CD14-positive monocyte (primary cell): ENCODE results near the gene ASCL3. TPM values are rescaled to one million over a fixed set of nuclear protein-coding genes. Genes with fewer than 3 reads are reported as not detected.
"Not testable (repeated sequence)": the region's sequence is repeated elsewhere in the genome, so short reads cannot be mapped to it uniquely, and the experiment has no call there.

Source experiments
- DNase-seq, 3 donors: peaks; one replicate each; pipeline ENCODE4 v3.0.0-alpha.2; 2011 to 2022
- H2AFZ ChIP-seq: 2 replicates; pipeline ENCODE4 v1.6.0; 2012; ENCODE audit warnings: mild to moderate bottlenecking, low read depth, low read length, inconsistent platforms; ENCODE audit not compliant: insufficient read depth, poor library complexity, severe bottlenecking
- H3K27ac ChIP-seq, 2 donors: 1 replicate in 1 of 2; 2 replicates in 1 of 2; pipeline ENCODE4 v1.5.1; 2012 to 2013; ENCODE audit warnings: low read length in 2 of 2, control low read depth in 1 of 2, inconsistent platforms in 1 of 2, low read depth in 1 of 2, mild to moderate bottlenecking in 1 of 2
- H3K27me3 ChIP-seq, 2 donors: one replicate each; pipeline versions ENCODE4 v1.6.0 to v1.6.1; 2011 to 2013; ENCODE audit warnings: low read length in 2 of 2; ENCODE audit not compliant: control insufficient read depth in 2 of 2, insufficient read depth in 2 of 2
- H3K36me3 ChIP-seq, 2 donors: replicated peaks in 1 of 2; 1 replicate in 1 of 2; 2 replicates in 1 of 2; pipeline versions ENCODE4 v1.5.1 to v1.6.1; 2012 to 2013; ENCODE audit warnings: low read length in 2 of 2, control low read depth in 1 of 2, inconsistent platforms in 1 of 2, mild to moderate bottlenecking in 1 of 2; ENCODE audit not compliant: insufficient read depth in 2 of 2, control insufficient read depth in 1 of 2
- H3K4me1 ChIP-seq, 2 donors: 1 replicate in 1 of 2; 2 replicates in 1 of 2; pipeline versions ENCODE4 v1.5.1 to v1.6.1; 2012 to 2013; ENCODE audit warnings: low read length in 2 of 2, control low read depth in 1 of 2, inconsistent platforms in 1 of 2, mild to moderate bottlenecking in 1 of 2, moderate library complexity in 1 of 2; ENCODE audit not compliant: insufficient read depth in 2 of 2, control insufficient read depth in 1 of 2
- H3K4me2 ChIP-seq: replicated peaks from 2 replicates; pipeline ENCODE3; 2012; ENCODE audit warnings: low read length, moderate library complexity, mild to moderate bottlenecking; ENCODE audit not compliant: poor library complexity, severe bottlenecking; ENCODE audit errors: extremely low read depth
- H3K4me3 ChIP-seq, 3 experiments: fragments of 200-600 bp in 1 of 3; sonication (generic) in 1 of 3; replicated peaks in 1 of 3; 1 replicate in 2 of 3; 2 replicates in 1 of 3; pipeline ENCODE4 v1.5.1; 2011 to 2013; ENCODE audit warnings: low read length in 3 of 3, mild to moderate bottlenecking in 3 of 3, control low read depth in 2 of 3, low read depth in 2 of 3, inconsistent platforms in 1 of 3, moderate library complexity in 1 of 3
- H3K79me2 ChIP-seq: 2 replicates; pipeline ENCODE4 v1.6.0; 2012; ENCODE audit warnings: mild to moderate bottlenecking, control low read depth, inconsistent platforms, low read length, moderate library complexity; ENCODE audit not compliant: insufficient read depth
- H3K9ac ChIP-seq: 2 replicates; pipeline ENCODE4 v1.6.0; 2017; ENCODE audit warnings: low read length, mild to moderate bottlenecking; ENCODE audit not compliant: insufficient read depth, poor library complexity, severe bottlenecking
- H3K9me3 ChIP-seq, 2 donors: replicated peaks in 1 of 2; 1 replicate in 1 of 2; 2 replicates in 1 of 2; pipeline versions ENCODE4 v1.5.1 to v1.6.1; 2012 to 2013; ENCODE audit warnings: low read length in 2 of 2, control low read depth in 1 of 2; ENCODE audit not compliant: control insufficient read depth in 1 of 2, insufficient read depth in 1 of 2
- H4K20me1 ChIP-seq: 2 replicates; pipeline ENCODE4 v1.6.0; 2012; ENCODE audit warnings: mild to moderate bottlenecking, low read length, control low read depth, moderate library complexity; ENCODE audit not compliant: insufficient read depth
- H3K27ac Mint-ChIP-seq, 7 donors: one replicate each; pipeline ENCODE4 v1.8.0; 2020; ENCODE audit warnings: mild to moderate bottlenecking in 7 of 7, mixed read lengths in 7 of 7, moderate library complexity in 6 of 7, inconsistent platforms in 2 of 7
- H3K27me3 Mint-ChIP-seq, 3 donors: one replicate each; pipeline ENCODE4 v1.8.0; 2021 to 2022; ENCODE audit warnings: low read depth in 3 of 3, mild to moderate bottlenecking in 3 of 3, mixed read lengths in 3 of 3, moderate library complexity in 3 of 3, inconsistent platforms in 1 of 3
- H3K36me3 Mint-ChIP-seq, 2 donors: one replicate each; pipeline ENCODE4 v1.8.0; 2020; ENCODE audit warnings: mixed read lengths in 2 of 2, inconsistent platforms in 1 of 2, mild to moderate bottlenecking in 1 of 2
- H3K4me1 Mint-ChIP-seq: one replicate; pipeline ENCODE4 v1.8.0; 2020; ENCODE audit warnings: mild to moderate bottlenecking, mixed read lengths
- H3K4me3 Mint-ChIP-seq, 2 donors: one replicate each; pipeline ENCODE4 v1.8.0; 2020; ENCODE audit warnings: mild to moderate bottlenecking in 2 of 2, mixed read lengths in 2 of 2, moderate library complexity in 1 of 2
- H3K9me3 Mint-ChIP-seq, 7 donors: one replicate each; pipeline ENCODE4 v1.8.0; 2020 to 2022; ENCODE audit warnings: mixed read lengths in 7 of 7, mild to moderate bottlenecking in 6 of 7, moderate library complexity in 6 of 7, inconsistent platforms in 2 of 7
- WGBS: methylation state at CpG from one replicate; pipeline ENCODE4 v1.1.5; 2013; ENCODE audit warnings: missing lambda C conversion rate; ENCODE audit not compliant: insufficient coverage; 5-methylcytosine and 5-hydroxymethylcytosine counted together
- intact Hi-C, 2 donors: fragments of 100-400 bp; cut with micrococcal nuclease; formaldehyde crosslinking; loops; one replicate each; pipeline versions ENCODE4 v1.15.0 to v1.15.1; 2023
- polyA plus RNA-seq, 3 donors: library from polyadenylated mRNA; depleted of rRNA in 1 of 3; unstranded in 2 of 3; stranded (reverse) in 1 of 3; fragments of 300-500 nt in 2 of 3; fragments of >200 nt in 1 of 3; fragmentation: Illumina TruSeq in 2 of 3; gene quantifications; 1 replicate in 2 of 3; 2 replicates in 1 of 3; pipeline ENCODE4 v1.2.3, GENCODE V29; 2012 to 2021
- TF ChIP-seq, protein P1 (sequence below): fragments of 200-600 bp; IDR thresholded peaks from one replicate; pipeline ENCODE4 v1.8.0; 2022; ENCODE audit warnings: antibody characterized with exemption, mild to moderate bottlenecking

Gene ASCL3
- polyA plus RNA-seq, 3 donors: not detected

DNA sequence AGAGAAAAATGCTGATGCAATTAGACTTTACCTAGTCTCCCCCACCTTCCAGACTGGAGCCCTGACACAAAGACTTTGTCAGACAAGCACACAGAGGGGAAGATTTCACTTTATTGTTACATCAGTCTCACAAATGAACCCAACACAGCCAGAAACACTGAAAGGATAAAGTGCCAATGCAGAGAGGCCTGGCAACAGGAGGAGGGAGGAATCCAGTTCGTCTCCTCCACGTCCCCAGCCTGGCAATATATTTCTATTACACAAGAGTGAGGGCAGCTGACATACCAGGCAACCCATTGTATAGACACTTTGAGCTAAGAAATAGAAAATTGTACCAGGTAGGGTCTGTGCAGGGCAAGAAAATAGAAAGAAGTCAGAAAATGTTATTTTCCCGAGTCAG is 37.7 kb upstream of the ASCL3 start:
- Histone ChIP-seq H2AFZ (no peak overlapping the region), H3K9ac (no peak overlapping the region), H3K27me3 (no peaks in the 10 kb centered on the region), H4K20me1 (no peaks in the 10 kb centered on the region), H3K27ac (no peak overlapping the region), H3K4me2 (no peak overlapping the region), H3K79me2 (no peaks in the 10 kb centered on the region), H3K4me3 (no peak overlapping the region), H3K36me3 (no peaks in the 10 kb centered on the region), H3K9me3 (no peaks in the 10 kb centered on the region), H3K4me1 (no peaks in the 10 kb centered on the region)
- TF ChIP-seq, protein P1, sequence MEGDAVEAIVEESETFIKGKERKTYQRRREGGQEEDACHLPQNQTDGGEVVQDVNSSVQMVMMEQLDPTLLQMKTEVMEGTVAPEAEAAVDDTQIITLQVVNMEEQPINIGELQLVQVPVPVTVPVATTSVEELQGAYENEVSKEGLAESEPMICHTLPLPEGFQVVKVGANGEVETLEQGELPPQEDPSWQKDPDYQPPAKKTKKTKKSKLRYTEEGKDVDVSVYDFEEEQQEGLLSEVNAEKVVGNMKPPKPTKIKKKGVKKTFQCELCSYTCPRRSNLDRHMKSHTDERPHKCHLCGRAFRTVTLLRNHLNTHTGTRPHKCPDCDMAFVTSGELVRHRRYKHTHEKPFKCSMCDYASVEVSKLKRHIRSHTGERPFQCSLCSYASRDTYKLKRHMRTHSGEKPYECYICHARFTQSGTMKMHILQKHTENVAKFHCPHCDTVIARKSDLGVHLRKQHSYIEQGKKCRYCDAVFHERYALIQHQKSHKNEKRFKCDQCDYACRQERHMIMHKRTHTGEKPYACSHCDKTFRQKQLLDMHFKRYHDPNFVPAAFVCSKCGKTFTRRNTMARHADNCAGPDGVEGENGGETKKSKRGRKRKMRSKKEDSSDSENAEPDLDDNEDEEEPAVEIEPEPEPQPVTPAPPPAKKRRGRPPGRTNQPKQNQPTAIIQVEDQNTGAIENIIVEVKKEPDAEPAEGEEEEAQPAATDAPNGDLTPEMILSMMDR: no peak
- intact Hi-C loops: no loop called here
- Mint-ChIP-seq H3K27ac (no peak overlapping the region), H3K4me3 (no peak overlapping the region), H3K27me3 (peaks cover 0 to 2% (median 0%) of the 10 kb centered on the region in 3 donors), H3K36me3 (peaks cover 0 to 3% of the 10 kb centered on the region in 2 donors), H3K9me3 (peaks cover 0 to 1% (median 0%) of the 10 kb centered on the region in 7 donors), H3K4me1 (no peaks in the 10 kb centered on the region)
- no CpG with 5 or more reads among the region's 3 CpGs for WGBS
- DNase-seq: no peak

DNA sequence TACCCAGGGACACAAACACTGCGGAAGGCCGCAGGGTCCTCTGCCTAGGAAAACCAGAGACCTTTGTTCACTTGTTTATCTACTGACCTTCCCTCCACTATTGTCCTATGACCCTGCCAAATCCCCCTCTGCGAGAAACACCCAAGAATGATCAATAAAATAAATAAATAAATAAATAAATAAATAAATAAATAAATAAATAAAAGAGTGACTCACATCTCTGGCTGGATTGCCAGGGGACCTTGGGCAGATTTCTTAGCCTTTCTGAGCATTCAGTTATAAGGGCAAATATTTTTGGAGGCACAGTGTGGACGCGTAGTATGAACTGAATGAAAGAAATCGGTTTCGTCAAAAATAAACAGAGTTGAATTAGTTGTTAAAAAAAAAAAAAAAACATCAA is 36.5 kb upstream of the ASCL3 start:
- H3K4me3 ChIP-seq, H3K79me2 ChIP-seq, H3K27me3 Mint-ChIP-seq, H3K4me1 Mint-ChIP-seq, intact Hi-C loops, H3K4me3 Mint-ChIP-seq, H2AFZ ChIP-seq, H3K4me1 ChIP-seq, DNase-seq, H3K9me3 ChIP-seq, H3K9ac ChIP-seq, H3K36me3 ChIP-seq, H3K9me3 Mint-ChIP-seq, H3K27ac ChIP-seq, H3K4me2 ChIP-seq, H4K20me1 ChIP-seq, H3K36me3 Mint-ChIP-seq, H3K27me3 ChIP-seq, H3K27ac Mint-ChIP-seq: not testable (repeated sequence)
- WGBS: no CpG with 5 or more reads among the region's 7 CpGs
